IMR-90 (cell line): ENCODE results near the gene TNFRSF1A. TPM values are rescaled to one million over a fixed set of nuclear protein-coding genes. Genes with fewer than 3 reads are reported as not detected.
A peak's percentile ranks its signal among the peaks of the same experiment; 100 is the strongest.

Source experiments
- ATAC-seq: fragments of 200-7000 bp; cut with Tn5 transposase; 2 replicates; pipeline ENCODE4 v1.9.1; 2020; ENCODE audit warnings: low read depth, mild to moderate bottlenecking, moderate library complexity
- BruUV-seq: library from RNA; stranded (reverse); fragments of 400-500 nt; replicated peaks from 2 replicates; lab custom pipeline; 2021; lab: Mats Ljungman, UMichigan
- CTCF ChIA-PET: fragments of 300-600 bp; formaldehyde crosslinking; extraction: SDS; loops from one replicate; lab custom pipeline; 2021; ENCODE audit warnings: antibody characterized with exemption; lab: Yijun Ruan, JAX
- POLR2A ChIA-PET: fragments of 300-600 bp; sonication (Branson Sonifier 250); formaldehyde crosslinking; loops from one replicate; lab custom pipeline; 2022; ENCODE audit warnings: antibody characterized with exemption; ENCODE audit not compliant: unreplicated experiment; lab: Charles Lee
- DNase-seq: peaks from one replicate; pipeline ENCODE4 v3.0.0; 2013
- H2AFZ ChIP-seq: replicated peaks from 2 replicates; pipeline ENCODE3; 2013; ENCODE audit warnings: low read length, mild to moderate bottlenecking; ENCODE audit not compliant: poor library complexity
- H2AK5ac ChIP-seq: 2 replicates; pipeline ENCODE4 v1.6.1; 2013; ENCODE audit warnings: low read depth, low read length, inconsistent platforms
- H2AK9ac ChIP-seq: replicated peaks from 2 replicates; pipeline ENCODE3; 2013; ENCODE audit warnings: mild to moderate bottlenecking, low read depth, low read length, moderate library complexity; ENCODE audit not compliant: poor library complexity
- H2BK120ac ChIP-seq: 2 replicates; pipeline ENCODE4 v1.6.1; 2013; ENCODE audit warnings: low read depth, low read length, inconsistent platforms
- H2BK15ac ChIP-seq: 3 replicates; pipeline ENCODE4 v1.6.1; 2013; ENCODE audit warnings: low read depth, low read length, inconsistent platforms
- H2BK20ac ChIP-seq: 2 replicates; pipeline ENCODE4 v1.6.1; 2013; ENCODE audit warnings: low read depth, mild to moderate bottlenecking, inconsistent platforms, low read length, moderate library complexity
- H2BK5ac ChIP-seq: 2 replicates; pipeline ENCODE4 v1.6.1; 2013; ENCODE audit warnings: mild to moderate bottlenecking, low read depth, low read length, inconsistent platforms; ENCODE audit not compliant: poor library complexity, severe bottlenecking
- H3K14ac ChIP-seq: replicated peaks from 2 replicates; pipeline ENCODE4 v1.6.1; 2013; ENCODE audit warnings: low read depth, low read length, inconsistent platforms
- H3K18ac ChIP-seq: 2 replicates; pipeline ENCODE4 v1.6.1; 2013; ENCODE audit warnings: low read depth, low read length, control low read depth
- H3K23ac ChIP-seq: 2 replicates; pipeline ENCODE4 v1.6.1; 2013; ENCODE audit warnings: low read depth, low read length, inconsistent platforms
- H3K27ac ChIP-seq: 2 replicates; pipeline ENCODE4 v1.5.1; 2013; ENCODE audit warnings: mild to moderate bottlenecking, control low read depth, low read length; ENCODE audit not compliant: insufficient read depth
- H3K27me3 ChIP-seq: 2 replicates; pipeline ENCODE4 v1.6.1; 2013; ENCODE audit warnings: low read length; ENCODE audit not compliant: control insufficient read depth, insufficient read depth
- H3K36me3 ChIP-seq: 2 replicates; pipeline ENCODE4 v1.6.1; 2013; ENCODE audit warnings: low read length, mixed read lengths; ENCODE audit not compliant: control insufficient read depth, insufficient read depth
- H3K4ac ChIP-seq: 2 replicates; pipeline ENCODE4 v1.6.1; 2013; ENCODE audit warnings: low read depth, low read length, inconsistent platforms
- H3K4me1 ChIP-seq: 2 replicates; pipeline ENCODE4 v1.6.1; 2013; ENCODE audit warnings: low read length, mixed read lengths; ENCODE audit not compliant: control insufficient read depth, insufficient read depth
- H3K4me2 ChIP-seq: 2 replicates; pipeline ENCODE4 v1.6.1; 2013; ENCODE audit warnings: low read depth, mild to moderate bottlenecking, control low read depth, low read length, moderate library complexity
- H3K4me3 ChIP-seq: 2 replicates; pipeline ENCODE4 v1.5.1; 2013; ENCODE audit warnings: low read depth, mild to moderate bottlenecking, control low read depth, low read length, moderate library complexity; ENCODE audit not compliant: insufficient read depth
- H3K56ac ChIP-seq: 2 replicates; pipeline ENCODE4 v1.6.1; 2013; ENCODE audit warnings: low read length, inconsistent platforms; ENCODE audit not compliant: insufficient read depth; ENCODE audit errors: extremely low read depth
- H3K79me1 ChIP-seq, 2 experiments: 2 replicates each; pipeline ENCODE4 v1.6.1; 2013; ENCODE audit warnings: low read length in 2 of 2, inconsistent platforms in 1 of 2, low read depth in 1 of 2
- H3K9ac ChIP-seq: 2 replicates; pipeline ENCODE4 v1.6.1; 2013; ENCODE audit warnings: low read depth, low read length, control low read depth
- H3K9me1 ChIP-seq: 2 replicates; pipeline ENCODE4 v1.6.1; 2013; ENCODE audit warnings: low read length, inconsistent platforms; ENCODE audit not compliant: insufficient read depth
- H3K9me3 ChIP-seq: 2 replicates; pipeline ENCODE4 v1.6.1; 2013; ENCODE audit warnings: low read length; ENCODE audit not compliant: control insufficient read depth, insufficient read depth
- H4K20me1 ChIP-seq: 2 replicates; pipeline ENCODE4 v1.6.1; 2013; ENCODE audit warnings: low read length, inconsistent platforms; ENCODE audit not compliant: insufficient read depth
- H4K5ac ChIP-seq: 2 replicates; pipeline ENCODE4 v1.6.1; 2013; ENCODE audit warnings: mild to moderate bottlenecking, low read depth, low read length, control low read depth
- H4K8ac ChIP-seq, 2 experiments: 2 replicates each; pipeline ENCODE4 v1.6.1; 2013; ENCODE audit warnings: low read depth in 2 of 2, low read length in 2 of 2, control low read depth in 1 of 2, inconsistent platforms in 1 of 2
- H4K91ac ChIP-seq: 2 replicates; pipeline ENCODE4 v1.6.1; 2013; ENCODE audit warnings: low read depth, low read length, inconsistent platforms; ENCODE audit not compliant: insufficient read depth
- CEBPB ChIP-seq: IDR thresholded peaks from 2 replicates; pipeline ENCODE4 v1.6.1; 2012; ENCODE audit warnings: low read depth, low read length, improper control_type of control experiment
- CHD1 ChIP-seq: IDR thresholded peaks from 2 replicates; pipeline ENCODE4 v1.6.1; 2012; ENCODE audit warnings: low read depth, low read length, improper control_type of control experiment
- CTCF ChIP-seq: conservative IDR thresholded peaks from 2 replicates; pipeline ENCODE4 v1.5.1; 2012; ENCODE audit warnings: mild to moderate bottlenecking, low read depth, low read length, improper control_type of control experiment
- ELK1 ChIP-seq: fragments of 150-350 bp; IDR thresholded peaks from 2 replicates; pipeline ENCODE4 v1.6.1; 2016; ENCODE audit warnings: low read depth, mild to moderate bottlenecking, low read length, moderate library complexity, borderline replicate concordance
- FOS ChIP-seq: fragments of 150-350 bp; IDR thresholded peaks from 2 replicates; pipeline ENCODE4 v1.6.1; 2016; ENCODE audit warnings: low read depth, low read length
- MAFK ChIP-seq: IDR thresholded peaks from 2 replicates; pipeline ENCODE4 v1.6.1; 2012; ENCODE audit warnings: low read depth, low read length, improper control_type of control experiment
- MAZ ChIP-seq: IDR thresholded peaks from 2 replicates; pipeline ENCODE4 v1.6.1; 2012; ENCODE audit warnings: low read depth, mild to moderate bottlenecking, low read length, improper control_type of control experiment, moderate library complexity, borderline replicate concordance
- MXI1 ChIP-seq: IDR thresholded peaks from 2 replicates; pipeline ENCODE4 v1.6.1; 2012; ENCODE audit warnings: low read depth, mild to moderate bottlenecking, low read length, moderate library complexity, borderline replicate concordance
- NFE2L2 ChIP-seq: fragments of 150-350 bp; IDR thresholded peaks from 2 replicates; pipeline ENCODE4 v1.6.1; 2016; ENCODE audit warnings: low read depth, mild to moderate bottlenecking, low read length
- POLR2A ChIP-seq: IDR thresholded peaks from 2 replicates; pipeline ENCODE4 v1.6.1; 2012; ENCODE audit warnings: mild to moderate bottlenecking, low read depth, low read length
- RAD21 ChIP-seq: IDR thresholded peaks from 2 replicates; pipeline ENCODE4 v1.6.1; 2012; ENCODE audit warnings: low read length, improper control_type of control experiment
- RCOR1 ChIP-seq: IDR thresholded peaks from 2 replicates; pipeline ENCODE4 v1.6.1; 2012; ENCODE audit warnings: mild to moderate bottlenecking, low read length, improper control_type of control experiment; ENCODE audit not compliant: insufficient replicate concordance
- SMC3 ChIP-seq: fragments of 150-350 bp; IDR thresholded peaks from 2 replicates; pipeline ENCODE4 v1.6.1; 2016; ENCODE audit warnings: low read depth, mild to moderate bottlenecking, antibody characterized with exemption, low read length, moderate library complexity
- USF2 ChIP-seq: fragments of 150-350 bp; IDR thresholded peaks from 2 replicates; pipeline ENCODE4 v1.6.1; 2017; ENCODE audit warnings: mild to moderate bottlenecking, antibody characterized with exemption, low read length, low read depth
- WGBS, 2 experiments: methylation state at CpG; one replicate each; pipeline versions ENCODE4 v1.1.5 to v1.1.7; 2013; ENCODE audit warnings: missing lambda C conversion rate in 2 of 2; ENCODE audit not compliant: insufficient read length in 1 of 2; ENCODE audit errors: extremely low coverage in 2 of 2; 5-methylcytosine and 5-hydroxymethylcytosine counted together
- dilution Hi-C: fragments of 300-500 bp; cut with HindIII; formaldehyde crosslinking; loops from one replicate; pipeline ENCODE4 v1.14.3; 2018; ENCODE audit warnings: low sequenced_read_pairs; ENCODE audit not compliant: unreplicated experiment
- in situ Hi-C: fragments of 300-500 bp; cut with MboI; formaldehyde crosslinking; loops from 3 replicates; pipeline ENCODE4 v1.14.3; 2019; ENCODE audit warnings: low sequenced_read_pairs, inconsistent platforms, mixed read lengths
- intact Hi-C: fragments of 100-400 bp; cut with micrococcal nuclease; formaldehyde crosslinking; loops from 2 replicates; pipeline ENCODE4 v1.10.0; 2022
- polyA plus RNA-seq, 3 experiments: library from polyadenylated mRNA; depleted of rRNA; stranded (reverse); fragments of >200 nt; gene quantifications; 2 replicates each; pipeline ENCODE4 v1.2.3, GENCODE V29; 2012; ENCODE audit warnings: low replicate concordance in 1 of 3
- total RNA-seq: library from RNA; depleted of rRNA; stranded (reverse); fragments of >200 nt; gene quantifications from 2 replicates; pipeline ENCODE4 v1.2.3, GENCODE V29; 2012

Gene TNFRSF1A
- total and polyA plus RNA-seq, 2 of the 4 experiments (the other 2 are of a cell fraction): 79.6 to 136 TPM

- ATAC-seq: peak; percentile 10
- intact Hi-C loops: loop anchor here (2.0 kb wide), 1 partner anchor 83 kb away; no protein-coding TSS in a partner anchor
- peak overlapping the region; percentile 99 for H3K9ac ChIP-seq
- H3K56ac ChIP-seq: peak overlapping the region; percentile 97
- H3K9me3 ChIP-seq: no peaks in the 10 kb centered on the region
- dilution Hi-C loops: no loop called here
- H2BK20ac ChIP-seq: 0 out of 2 replicates have a peak overlapping the region, but pooled peaks have one; percentile 11
- H2AFZ ChIP-seq: no peak overlapping the region
- peak overlapping the region; percentile 94 to 95 for H4K8ac ChIP-seq
- ChIA-PET POLR2A (interaction anchor here (1.2 kb wide), 1 partner anchor 194 kb away, joined by 3 read pairs; no protein-coding TSS in a partner anchor), CTCF (no interaction called here)
- peaks cover 15% of the 10 kb centered on the region; the same call in 1 of the 2 replicates for H3K36me3 ChIP-seq
- H4K20me1 ChIP-seq: peaks cover 58% of the 10 kb centered on the region
- in situ Hi-C loops: no loop called here
- H2BK120ac ChIP-seq: peak overlapping the region; percentile 82
- peaks cover 44% of the 10 kb centered on the region for H3K4me1 ChIP-seq
- peaks cover 6 to 66% of the 10 kb centered on the region in 2 experiments; a peak in 2 of 4 replicates for H3K79me1 ChIP-seq
- H4K5ac ChIP-seq: peak overlapping the region; percentile 78
- peak overlapping the region; percentile 96 for H3K4me2 ChIP-seq
- peak overlapping the region; percentile 90 for H3K18ac ChIP-seq
- H3K27me3 ChIP-seq: no peaks in the 10 kb centered on the region
- peak overlapping the region; percentile 98 for H2AK5ac ChIP-seq
- peak overlapping the region; percentile 98 for H2AK9ac ChIP-seq
- H2BK15ac ChIP-seq: peak overlapping the region; percentile 86; the same call in 1 of the 3 replicates
- H3K27ac ChIP-seq: peak overlapping the region; percentile 98
- H3K4me3 ChIP-seq: peak overlapping the region; percentile 86
- peak; percentile 85 for DNase-seq
- H3K14ac ChIP-seq: peak overlapping the region; percentile 97
- peak overlapping the region; percentile 98 for H4K91ac ChIP-seq
- peak overlapping the region; percentile 98 for H2BK5ac ChIP-seq
- peaks cover 33% of the 10 kb centered on the region for H3K9me1 ChIP-seq
- peak overlapping the region; percentile 100 for H3K23ac ChIP-seq
- no TSS peak for BruUV-seq
- peak overlapping the region; percentile 99 for H3K4ac ChIP-seq
- 0% methylated on average over 5 of the region's 9 CpGs; no CpG with 5 or more reads in 1 of the 2 experiments for WGBS, 2 experiments
- peak; percentile 68 for TF ChIP-seq RCOR1
- no peak for TF ChIP-seq MAFK
- no peak for TF ChIP-seq ELK1
- TF ChIP-seq FOS: no peak
- TF ChIP-seq USF2: no peak
- TF ChIP-seq MXI1: peak; percentile 51; the same call in 1 of the 2 replicates
- TF ChIP-seq MAZ: peak; percentile 74; the same call in 1 of the 2 replicates
- no peak for TF ChIP-seq NFE2L2
- TF ChIP-seq CEBPB: no peak
- TF ChIP-seq CTCF: no peak
- TF ChIP-seq POLR2A: peak; percentile 78
- no peak for TF ChIP-seq SMC3
- peak; percentile 54; the same call in 1 of the 2 replicates for TF ChIP-seq CHD1
- TF ChIP-seq RAD21: no peak
These were observed 1.7 kb downstream of the TNFRSF1A start for GRCh38 chr12:6340032-6340638.
